ENCODE data around the gene TAS1R3.

Gene TAS1R3

GRCh38 chr1:1309251-1310108 lies 21.6 kb upstream of the TAS1R3 start:
- DNase-seq (ENCODE audit: extremely low spot score) = no peak
- ChIA-PET CTCF (no interaction called here), POLR2A (interaction anchor here (0.7 to 1.3 kb wide), 5 partner anchors 9 to 78 kb away, joined by 3 read pairs; partner anchors contain the start of genes AURKAIP1 and SDF4)

GRCh38 chr1:1310109-1310385 lies 21.0 kb upstream of the TAS1R3 start:
- POLR2A ChIA-PET = interaction anchor here (0.9 to 1.3 kb wide), 3 partner anchors 10 to 65 kb away, joined by 3 read pairs; partner anchors contain the start of gene AURKAIP1
- DNase-seq (ENCODE audit: extremely low spot score) = no peak
- TF ChIP-seq ELF4 (IDR thresholded peaks at IDR 0.05) (no peak), SUZ12 (IDR thresholded peaks at IDR 0.05) (no peak), CTBP1 (IDR thresholded peaks at IDR 0.05; ENCODE audit: borderline replicate concordance) (no peak), LEF1 (IDR thresholded peaks at IDR 0.05; ENCODE audit: borderline replicate concordance) (no peak), ARNT (IDR thresholded peaks at IDR 0.05) (no peak), NFRKB (IDR thresholded peaks at IDR 0.05) (no peak), ZNF384 (IDR thresholded peaks at IDR 0.05) (no peak), FOXM1 (IDR thresholded peaks at IDR 0.05; ENCODE audit: borderline replicate concordance) (no peak), FOXK2 (IDR thresholded peaks at IDR 0.05) (no peak)
- CTCF ChIA-PET = no interaction called here

More at GRCh38 chr1:1309251-1310108, 21.6 kb upstream of the TAS1R3 start:
- TF ChIP-seq LEF1 (IDR thresholded peaks at IDR 0.05; ENCODE audit: borderline replicate concordance) (no peak), FOXM1 (IDR thresholded peaks at IDR 0.05; ENCODE audit: borderline replicate concordance) (no peak), BHLHE40 (IDR thresholded peaks at IDR 0.05; ENCODE audit: borderline replicate concordance) (no peak), TARDBP (IDR thresholded peaks at IDR 0.05) (no peak), CTBP1 (IDR thresholded peaks at IDR 0.05; ENCODE audit: borderline replicate concordance) (no peak), NFRKB (IDR thresholded peaks at IDR 0.05) (no peak), HDGF (IDR thresholded peaks at IDR 0.05; ENCODE audit: borderline replicate concordance) (no peak), ZNF384 (IDR thresholded peaks at IDR 0.05) (no peak), ELF4 (IDR thresholded peaks at IDR 0.05) (no peak), ARNT (IDR thresholded peaks at IDR 0.05) (no peak), SP1 (IDR thresholded peaks at IDR 0.05) (no peak), FOXA1 (IDR thresholded peaks at IDR 0.05) (no peak), L3MBTL2 (conservative IDR thresholded peaks at IDR 0.05) (no peak), PKNOX1 (IDR thresholded peaks at IDR 0.05) (no peak)

GRCh38 chr1:1310476-1311053 lies 20.5 kb upstream of the TAS1R3 start:
- DNase-seq (ENCODE audit: extremely low spot score) = no peak
- TF ChIP-seq SUZ12 (IDR thresholded peaks at IDR 0.05) = no peak
- TF ChIP-seq BHLHE40 (IDR thresholded peaks at IDR 0.05; ENCODE audit: borderline replicate concordance) = no peak
- TF ChIP-seq ELF4 (IDR thresholded peaks at IDR 0.05) = no peak
- TF ChIP-seq FOXM1 (IDR thresholded peaks at IDR 0.05; ENCODE audit: borderline replicate concordance) = no peak
- TF ChIP-seq FOXA1 (IDR thresholded peaks at IDR 0.05) = no peak
- no peak for TF ChIP-seq TARDBP (IDR thresholded peaks at IDR 0.05)
- TF ChIP-seq CTBP1 (IDR thresholded peaks at IDR 0.05; ENCODE audit: borderline replicate concordance) = no peak
- no peak for TF ChIP-seq L3MBTL2 (conservative IDR thresholded peaks at IDR 0.05)
- no peak for TF ChIP-seq LEF1 (IDR thresholded peaks at IDR 0.05; ENCODE audit: borderline replicate concordance)
- TF ChIP-seq ZNF384 (IDR thresholded peaks at IDR 0.05) = no peak
- TF ChIP-seq NFRKB (IDR thresholded peaks at IDR 0.05) = no peak
- TF ChIP-seq SP1 (IDR thresholded peaks at IDR 0.05) = no peak
- ChIA-PET POLR2A (no interaction called here), CTCF (no interaction called here)

GRCh38 chr1:1311107-1312104 lies 19.7 kb upstream of the TAS1R3 start:
- POLR2A ChIA-PET = interaction anchor here (1.3 kb wide), 1 partner anchor 36 kb away, joined by 4 read pairs; no protein-coding TSS in a partner anchor
- TF ChIP-seq TARDBP (IDR thresholded peaks at IDR 0.05) (no peak), LEF1 (IDR thresholded peaks at IDR 0.05; ENCODE audit: borderline replicate concordance) (no peak), NFRKB (IDR thresholded peaks at IDR 0.05) (no peak), FOXA1 (IDR thresholded peaks at IDR 0.05) (no peak), FOXK2 (IDR thresholded peaks at IDR 0.05) (no peak), CTBP1 (IDR thresholded peaks at IDR 0.05; ENCODE audit: borderline replicate concordance) (no peak), SP1 (IDR thresholded peaks at IDR 0.05) (no peak), L3MBTL2 (conservative IDR thresholded peaks at IDR 0.05) (no peak)

GRCh38 chr1:1312450-1313314 lies 18.4 kb upstream of the TAS1R3 start:
- POLR2A ChIA-PET = no interaction called here
- no peak for DNase-seq (ENCODE audit: extremely low spot score)
- TF ChIP-seq LEF1 (IDR thresholded peaks at IDR 0.05; ENCODE audit: borderline replicate concordance) (no peak), CTBP1 (IDR thresholded peaks at IDR 0.05; ENCODE audit: borderline replicate concordance) (no peak), PKNOX1 (IDR thresholded peaks at IDR 0.05) (no peak), BHLHE40 (IDR thresholded peaks at IDR 0.05; ENCODE audit: borderline replicate concordance) (no peak), NFRKB (IDR thresholded peaks at IDR 0.05) (no peak), FOXM1 (IDR thresholded peaks at IDR 0.05; ENCODE audit: borderline replicate concordance) (no peak), ELF4 (IDR thresholded peaks at IDR 0.05) (no peak), L3MBTL2 (conservative IDR thresholded peaks at IDR 0.05) (no peak), FOXA1 (IDR thresholded peaks at IDR 0.05) (no peak)
- CTCF ChIA-PET = no interaction called here

More at GRCh38 chr1:1311107-1312104, 19.7 kb upstream of the TAS1R3 start:
- CTCF ChIA-PET = no interaction called here
- DNase-seq (ENCODE audit: extremely low spot score) = no peak
